Hepatocyte (in vitro differentiated cells): ENCODE data around the gene VANGL2. TPM values are rescaled to one million over a fixed set of nuclear protein-coding genes. Genes with fewer than 3 reads are reported as not detected.
A peak's percentile ranks its signal among the peaks of the same experiment; 100 is the strongest.

Experiments used
- DNase-seq: peaks from one replicate; pipeline ENCODE4 v3.0.0-alpha.2; 2016; ENCODE audit warnings: low spot score
- H2AFZ ChIP-seq: fragments of 200-600 bp; sonication (generic); 2 replicates; pipeline ENCODE4 v1.6.0; 2016; ENCODE audit warnings: antibody characterized with exemption, mild to moderate bottlenecking
- H3K27ac ChIP-seq: fragments of 200-600 bp; sonication (generic); 2 replicates; pipeline ENCODE4 v1.5.1; 2016; ENCODE audit warnings: mild to moderate bottlenecking
- H3K27me3 ChIP-seq: fragments of 200-600 bp; sonication (generic); 2 replicates; pipeline ENCODE4 v1.6.1; 2016
- H3K36me3 ChIP-seq: fragments of 200-600 bp; sonication (generic); replicated peaks from 2 replicates; pipeline ENCODE4 v1.5.1; 2016; ENCODE audit warnings: low read depth; ENCODE audit not compliant: insufficient read depth
- H3K4me1 ChIP-seq: fragments of 200-600 bp; sonication (generic); 2 replicates; pipeline ENCODE4 v1.5.1; 2016; ENCODE audit warnings: mild to moderate bottlenecking, moderate library complexity; ENCODE audit not compliant: insufficient read depth
- H3K4me2 ChIP-seq: fragments of 200-600 bp; sonication (generic); 2 replicates; pipeline ENCODE4 v1.6.0; 2016
- H3K4me3 ChIP-seq: fragments of 200-600 bp; sonication (generic); 2 replicates; pipeline ENCODE4 v1.5.1; 2016; ENCODE audit warnings: mild to moderate bottlenecking
- H3K79me2 ChIP-seq: fragments of 200-600 bp; sonication (generic); 2 replicates; pipeline ENCODE4 v1.6.0; 2017; ENCODE audit warnings: mild to moderate bottlenecking
- H3K9me2 ChIP-seq: fragments of 200-600 bp; sonication (generic); replicated peaks from 2 replicates; pipeline ENCODE4 v1.6.0; 2017; ENCODE audit warnings: mild to moderate bottlenecking; ENCODE audit not compliant: insufficient read depth
- H3K9me3 ChIP-seq: fragments of 200-600 bp; sonication (generic); 2 replicates; pipeline ENCODE4 v1.5.1; 2016; ENCODE audit warnings: low read depth, mild to moderate bottlenecking
- H4K20me1 ChIP-seq: fragments of 200-600 bp; sonication (generic); 2 replicates; pipeline ENCODE4 v1.6.0; 2016; ENCODE audit warnings: mild to moderate bottlenecking; ENCODE audit not compliant: insufficient read depth, poor library complexity, severe bottlenecking
- CTCF ChIP-seq: fragments of 200-600 bp; sonication (generic); IDR thresholded peaks from 2 replicates; pipeline ENCODE4 v1.5.1; 2016; ENCODE audit warnings: antibody characterized with exemption, mild to moderate bottlenecking; ENCODE audit not compliant: poor library complexity
- EZH2 ChIP-seq: fragments of 200-600 bp; sonication (generic); IDR thresholded peaks from 2 replicates; pipeline ENCODE4 v1.6.1; 2016; ENCODE audit warnings: antibody characterized with exemption, mild to moderate bottlenecking, borderline replicate concordance
- EZH2phosphoT487 ChIP-seq: fragments of 200-600 bp; sonication (generic); IDR thresholded peaks from one replicate; pipeline ENCODE4 v1.6.1; 2018; ENCODE audit warnings: antibody characterized with exemption, mild to moderate bottlenecking, low read depth, moderate library complexity; ENCODE audit not compliant: unreplicated experiment, severe bottlenecking
- WGBS: methylation state at CpG from one replicate; pipeline ENCODE4 v1.1.6; 2016; ENCODE audit warnings: low lambda C conversion rate; ENCODE audit errors: missing lambda C conversion rate; 5-methylcytosine and 5-hydroxymethylcytosine counted together
- polyA plus RNA-seq: library from polyadenylated mRNA; unstranded; fragments of >200 nt; fragmentation: Nextera tagmentation; extraction: Ambion mirVana; gene quantifications from 2 replicates; pipeline ENCODE4 v1.2.1, GENCODE V29; 2016
- total RNA-seq: library from RNA; depleted of rRNA; stranded (reverse); fragments of >200 nt; gene quantifications from 2 replicates; pipeline ENCODE4 v1.2.3, GENCODE V29; 2014

Gene VANGL2
- 9.7 and 10.9 TPM in 2 replicates for total RNA-seq
- 8.2 and 8.9 TPM in 2 replicates for polyA plus RNA-seq

GRCh38 chr1:160400223-160400645 lies at the start of gene VANGL2:
Gene VANGL2 (plus strand): TSS chr1:160400564. CDS start chr1:160415838, 15,274 bp downstream.
- Histone ChIP-seq H4K20me1 (no peaks in the 10 kb centered on the region), H3K4me3 (peak within 1 kb of the TSS; percentile 100), H3K79me2 (peaks cover 47% of the 10 kb centered on the region), H3K4me2 (peak within 1 kb of the TSS; percentile 89), H3K27ac (peak within 1 kb of the TSS; percentile 95), H3K9me2 (no peaks in the 10 kb centered on the region), H3K27me3 (no peaks in the 10 kb centered on the region), H2AFZ (peak within 1 kb of the TSS; percentile 100), H3K4me1 (peaks cover 14% of the 10 kb centered on the region), H3K9me3 (no peaks in the 10 kb centered on the region), H3K36me3 (no peaks in the 10 kb centered on the region)
- peak; percentile 92 for DNase-seq
- no peak for TF ChIP-seq EZH2phosphoT487
- TF ChIP-seq EZH2 = no peak
- TF ChIP-seq CTCF = no peak
- WGBS = 2% methylated on average over 12 of the region's 34 CpGs

GRCh38 chr1:160351629-160352028 lies 48.7 kb upstream of the VANGL2 start:
- H3K36me3 ChIP-seq = no peaks in the 10 kb centered on the region

GRCh38 chr1:160352555-160352954 lies 47.8 kb upstream of the VANGL2 start:
- H3K36me3 ChIP-seq = no peaks in the 10 kb centered on the region
- 92% methylated on average over 8 of the region's 8 CpGs for WGBS

More at GRCh38 chr1:160351629-160352028, 48.7 kb upstream of the VANGL2 start:
- Histone ChIP-seq H3K9me2 (no peaks in the 10 kb centered on the region), H3K27ac (no peak overlapping the region), H3K4me1 (no peaks in the 10 kb centered on the region), H3K4me2 (no peak overlapping the region), H2AFZ (no peak overlapping the region), H4K20me1 (no peaks in the 10 kb centered on the region), H3K4me3 (no peak overlapping the region), H3K79me2 (peaks cover 8% of the 10 kb centered on the region), H3K9me3 (no peaks in the 10 kb centered on the region), H3K27me3 (no peaks in the 10 kb centered on the region)
- no peak for DNase-seq
- TF ChIP-seq EZH2phosphoT487 (no peak), EZH2 (no peak), CTCF (no peak)
- 89% methylated on average over 4 of the region's 4 CpGs for WGBS

More at GRCh38 chr1:160352555-160352954, 47.8 kb upstream of the VANGL2 start:
- no peaks in the 10 kb centered on the region for H3K79me2 ChIP-seq
- H3K27me3 ChIP-seq = no peaks in the 10 kb centered on the region
- no peak overlapping the region for H2AFZ ChIP-seq
- H3K4me3 ChIP-seq = no peak overlapping the region
- H4K20me1 ChIP-seq = no peaks in the 10 kb centered on the region
- no peak for DNase-seq
- H3K27ac ChIP-seq = no peak overlapping the region
- H3K9me3 ChIP-seq = no peaks in the 10 kb centered on the region
- H3K4me2 ChIP-seq = no peak overlapping the region
- H3K4me1 ChIP-seq = no peaks in the 10 kb centered on the region
- TF ChIP-seq EZH2 = no peak
- no peak for TF ChIP-seq EZH2phosphoT487
- no peak for TF ChIP-seq CTCF
- H3K9me2 ChIP-seq = no peaks in the 10 kb centered on the region
